HG02678 (cell line): ENCODE results near the gene RGS13.

Experiments used
- ATAC-seq: cut with Tn5 transposase; IDR thresholded peaks from one replicate; pipeline ENCODE4 v1.9.1; 2021; ENCODE audit warnings: mild to moderate bottlenecking, moderate library complexity; ENCODE audit not compliant: unreplicated experiment

The RGS13 gene

DNA sequence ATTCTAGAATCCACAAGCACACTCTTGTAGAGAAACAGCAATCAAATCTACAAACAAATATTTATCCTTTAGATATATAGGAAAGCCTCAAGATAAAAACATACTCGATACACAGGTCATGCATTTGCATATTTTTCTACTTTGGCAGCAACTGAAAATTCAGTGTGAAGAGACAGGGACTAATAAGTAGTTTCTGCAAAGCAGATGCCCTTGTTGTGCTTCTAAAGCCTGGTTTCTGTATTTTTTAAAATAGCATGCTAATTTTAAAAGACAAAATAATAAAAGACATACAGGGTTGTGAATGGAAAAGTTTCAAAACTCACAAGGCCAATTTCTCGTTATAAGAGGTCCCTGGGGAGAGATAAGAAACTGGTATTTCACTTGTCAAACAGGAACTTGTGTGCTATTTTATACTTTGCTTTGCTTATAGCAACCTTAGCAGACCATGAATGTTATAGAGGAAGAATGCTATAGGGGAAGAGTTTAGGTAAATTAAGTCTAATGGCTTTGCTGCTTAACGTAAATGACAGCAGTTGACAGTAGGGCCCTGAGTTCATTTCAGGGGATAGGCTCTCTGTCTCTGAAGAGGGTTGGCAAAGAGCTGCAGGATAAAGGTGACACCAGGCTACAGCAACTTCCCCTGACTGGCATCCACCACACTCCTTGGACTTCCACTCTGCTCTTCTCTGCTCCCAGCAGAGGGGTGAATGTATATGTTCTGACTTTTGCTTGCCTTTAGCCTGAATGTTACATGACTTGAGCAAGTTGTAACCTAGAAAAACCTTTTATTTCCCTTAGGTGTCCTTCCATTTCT is 9.4 kb upstream of the RGS13 start:
- peak; percentile 91 for ATAC-seq

DNA sequence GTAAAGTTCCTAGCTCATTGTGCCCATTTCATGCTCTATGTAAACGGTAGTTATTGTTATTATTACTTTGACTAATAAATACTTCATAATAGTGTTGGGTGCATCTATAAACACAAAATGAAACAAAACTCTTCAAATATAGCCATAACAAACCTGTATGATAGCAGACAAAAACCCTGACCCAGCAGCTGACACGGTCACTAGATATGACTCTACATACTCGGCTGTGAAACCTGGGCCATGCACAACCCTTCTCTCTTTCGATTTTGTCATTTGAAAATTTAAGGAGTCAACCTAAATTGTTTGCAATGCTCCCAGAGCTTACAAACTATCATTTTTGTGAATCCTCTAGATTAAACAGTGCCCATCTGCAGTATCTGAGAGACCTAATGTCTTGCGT is 8.0 kb upstream of the RGS13 start:
- no peak for ATAC-seq

DNA sequence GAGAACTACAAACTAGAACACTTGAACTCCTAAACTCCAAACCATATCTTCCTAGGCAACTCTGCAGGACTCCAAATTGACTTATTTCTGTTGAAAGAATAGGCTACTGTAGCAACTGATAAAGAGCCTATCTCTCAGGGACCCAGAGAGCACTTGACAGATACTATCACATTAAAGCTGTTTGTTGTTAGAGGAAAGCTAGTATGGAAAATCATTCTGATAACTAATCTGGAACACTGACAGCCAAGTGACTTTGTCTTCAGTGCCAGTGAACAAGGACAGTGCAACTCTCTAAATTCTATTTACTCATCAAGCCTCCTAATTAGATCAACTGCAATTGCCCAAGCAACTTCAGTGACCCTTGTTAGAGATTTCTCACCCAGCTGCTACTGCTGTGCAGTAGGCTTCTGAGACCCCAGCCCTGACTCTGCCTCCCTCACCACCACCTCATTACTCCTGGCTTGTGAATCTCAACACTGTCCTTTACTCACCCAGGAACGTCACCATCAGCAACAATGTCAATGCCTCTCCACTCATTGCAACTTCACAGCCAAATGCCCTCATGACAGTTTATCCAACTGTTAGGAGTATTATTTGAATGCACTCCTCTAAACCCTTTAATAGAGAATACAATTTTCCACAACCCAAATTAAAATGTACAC is 7.4 kb upstream of the RGS13 start:
- no peak for ATAC-seq

DNA sequence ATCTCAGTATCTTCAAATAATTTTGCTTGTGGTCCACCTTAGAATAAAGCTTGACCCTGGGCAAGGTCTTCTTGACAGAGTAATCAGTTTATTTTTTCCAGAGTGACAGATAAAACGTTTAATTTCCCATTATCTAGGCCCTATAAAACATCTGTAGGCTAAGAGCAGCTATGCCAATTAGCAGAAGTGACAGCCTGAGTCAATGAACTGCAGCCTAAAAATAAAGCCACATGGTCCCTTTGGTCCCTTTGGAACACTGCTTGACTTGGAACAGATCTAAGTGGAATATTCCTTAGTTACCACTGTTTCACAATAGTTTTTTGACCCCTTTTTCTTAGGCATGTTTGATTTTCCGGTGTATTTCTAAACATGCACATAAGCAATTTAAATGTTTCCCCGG is 6.3 kb upstream of the RGS13 start:
- no peak for ATAC-seq

DNA sequence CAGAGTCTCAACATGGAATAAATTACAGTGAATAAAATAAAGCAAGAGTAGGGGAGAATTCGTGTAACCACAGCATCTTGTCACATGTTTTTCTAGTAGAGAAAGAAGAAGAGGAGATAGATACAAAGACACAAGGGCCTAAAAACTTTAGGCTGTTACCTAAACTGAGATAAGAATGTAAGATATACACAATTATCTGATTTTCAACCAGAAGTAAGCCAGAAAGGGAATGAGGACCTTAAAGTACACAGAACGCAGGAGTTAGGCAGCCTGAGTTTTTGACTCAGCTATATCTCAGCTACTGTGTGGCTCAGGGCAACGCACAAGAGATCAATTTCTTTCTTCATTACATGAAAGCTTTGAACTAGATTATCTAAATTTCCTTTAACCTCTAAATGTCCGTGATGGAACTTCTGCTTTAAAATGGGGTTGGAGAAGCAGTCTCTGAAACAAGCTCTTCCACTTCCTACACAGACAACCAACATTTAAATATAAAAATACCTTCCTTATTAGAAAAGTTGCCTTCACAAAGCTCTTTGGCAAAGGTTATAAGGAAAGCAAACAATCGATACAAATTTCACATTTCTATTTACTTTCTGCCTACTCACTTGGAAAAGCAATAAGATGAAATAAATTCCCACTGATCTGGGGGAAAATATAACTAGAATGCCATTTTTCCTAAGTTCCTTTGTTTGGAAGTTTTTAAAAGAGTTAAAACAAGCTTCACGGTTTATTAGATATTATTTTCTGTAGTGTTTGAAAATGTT is 5.2 kb upstream of the RGS13 start:
- ATAC-seq, result no peak

DNA sequence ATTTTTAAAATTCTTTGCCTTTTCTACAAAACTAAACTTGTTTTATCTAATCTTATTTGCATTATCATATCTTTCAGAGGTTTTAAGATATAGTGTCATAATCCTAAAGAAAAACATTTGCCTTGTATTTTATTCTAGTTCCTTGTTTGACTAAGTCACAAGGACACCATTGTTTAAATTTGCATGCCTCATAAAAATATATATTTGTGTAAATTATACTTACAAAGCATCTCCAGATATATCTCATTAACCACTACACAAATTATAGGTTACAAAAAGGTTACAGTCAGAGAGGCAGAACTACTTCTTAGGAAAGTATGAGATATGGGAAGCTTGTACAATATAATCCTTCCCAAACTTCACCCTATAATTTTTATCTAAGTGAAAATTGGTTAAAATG is 4.2 kb upstream of the RGS13 start:
- ATAC-seq, result no peak

DNA sequence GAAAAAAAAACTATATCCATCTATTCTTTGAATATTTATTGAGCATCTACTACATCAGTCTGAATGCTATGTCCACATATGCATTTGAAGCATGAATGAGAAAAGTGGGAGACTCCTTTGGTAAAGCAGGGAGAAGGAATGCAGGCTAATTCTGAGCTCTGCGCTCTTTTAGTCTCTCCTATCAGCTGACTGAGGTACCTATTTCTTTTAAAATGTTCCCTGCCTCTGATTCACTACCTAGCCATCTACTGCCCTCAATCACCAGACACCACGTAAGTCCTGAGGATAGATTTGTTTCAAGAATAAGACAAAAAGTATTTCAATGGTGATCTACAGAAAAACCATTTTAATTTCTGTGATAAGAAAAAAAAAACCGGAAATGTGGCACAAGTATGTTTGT is 3.8 kb upstream of the RGS13 start:
- no peak for ATAC-seq

DNA sequence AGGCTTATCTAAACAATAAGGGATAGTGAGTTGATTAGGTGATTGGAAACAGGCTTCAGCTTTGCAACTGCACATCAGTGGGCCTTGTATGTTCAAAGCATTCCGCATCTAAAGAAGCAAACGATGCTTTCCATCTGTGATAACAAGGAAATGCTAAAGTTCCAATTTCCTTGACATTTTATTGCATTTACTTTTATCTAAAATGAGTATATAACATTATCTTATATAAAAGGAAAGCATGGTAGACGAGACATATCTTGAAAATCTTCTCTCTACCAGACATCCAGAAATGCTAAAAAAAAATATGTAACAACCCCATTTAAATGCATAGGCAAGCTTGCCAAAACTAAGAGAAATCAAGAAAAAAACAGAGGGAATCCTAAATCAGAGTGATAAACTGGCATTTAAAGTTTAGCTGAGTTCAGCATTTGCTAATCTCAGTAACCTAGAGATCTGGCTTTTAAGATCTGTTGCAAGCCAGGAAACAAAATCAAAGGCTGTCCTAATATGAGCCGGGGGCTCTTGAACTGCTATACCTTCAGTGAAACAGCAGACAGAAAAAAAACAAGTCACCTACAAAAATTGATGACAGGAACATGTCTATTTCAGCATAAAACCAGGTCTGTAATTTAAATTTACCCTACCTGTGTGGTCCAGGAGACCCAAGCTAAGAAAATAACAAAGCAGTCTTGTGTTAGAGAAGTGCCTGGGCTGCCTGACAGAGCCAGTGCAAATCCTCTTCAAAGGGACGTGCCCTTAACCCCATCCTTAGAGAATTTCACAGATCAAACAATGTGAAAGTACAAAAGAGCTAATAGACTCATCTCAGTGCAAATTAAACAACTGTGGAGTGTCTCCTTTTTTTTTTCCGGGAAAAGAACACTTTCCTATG is 3.1 kb upstream of the RGS13 start:
- ATAC-seq, result no peak

DNA sequence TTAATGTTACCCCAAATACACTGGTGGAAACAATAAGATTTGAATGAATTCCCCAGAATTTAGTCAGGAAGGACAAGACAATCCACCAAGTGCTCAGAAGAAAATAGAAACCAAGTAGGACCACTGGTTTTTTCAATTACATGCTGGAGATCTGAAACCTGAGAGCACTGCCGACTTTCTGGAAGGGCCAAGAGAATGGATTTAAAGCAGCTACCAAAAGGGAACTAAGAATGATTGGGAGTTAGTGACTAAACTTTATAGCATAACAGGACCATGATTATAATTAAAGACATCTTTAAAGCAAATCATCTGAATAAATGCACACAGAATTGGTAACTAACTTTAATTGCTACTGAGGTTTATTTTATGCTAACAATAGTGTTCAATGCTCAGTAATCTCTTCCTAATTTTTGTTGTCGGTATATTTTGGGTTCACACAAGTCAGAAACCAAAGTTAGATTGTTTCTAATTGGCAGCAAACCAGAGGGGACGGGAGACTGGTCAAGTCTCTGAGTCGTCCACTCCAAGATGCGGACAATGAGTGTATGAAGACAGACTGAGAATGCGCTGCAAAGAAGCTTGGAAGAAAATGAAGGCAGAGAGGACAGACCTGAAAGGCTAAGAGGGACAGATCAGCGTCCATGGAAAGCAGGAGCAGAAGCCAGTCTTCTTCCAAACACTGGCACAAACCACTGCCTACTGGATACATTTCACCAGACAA is 2.3 kb upstream of the RGS13 start:
- ATAC-seq, result no peak

DNA sequence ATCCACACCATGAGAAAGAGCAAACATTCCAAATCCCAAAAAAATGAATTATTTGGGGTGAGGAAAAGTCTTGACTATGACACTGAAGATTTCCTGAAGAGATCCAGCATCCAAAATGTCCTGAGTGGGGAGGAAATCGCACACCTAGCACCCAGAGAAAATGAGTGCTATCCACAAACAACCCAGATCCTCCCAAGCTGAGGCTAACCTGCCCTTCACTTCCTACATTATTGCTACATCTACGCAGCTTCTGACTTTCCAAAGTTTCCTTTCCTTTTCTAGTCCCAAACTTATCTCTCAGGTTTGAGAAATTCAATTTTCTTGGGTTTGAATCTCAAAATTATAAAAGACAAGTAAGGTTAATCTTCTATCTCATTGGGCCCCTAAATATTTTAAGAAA is 906 bp upstream of the RGS13 start:
- ATAC-seq, result no peak

DNA sequence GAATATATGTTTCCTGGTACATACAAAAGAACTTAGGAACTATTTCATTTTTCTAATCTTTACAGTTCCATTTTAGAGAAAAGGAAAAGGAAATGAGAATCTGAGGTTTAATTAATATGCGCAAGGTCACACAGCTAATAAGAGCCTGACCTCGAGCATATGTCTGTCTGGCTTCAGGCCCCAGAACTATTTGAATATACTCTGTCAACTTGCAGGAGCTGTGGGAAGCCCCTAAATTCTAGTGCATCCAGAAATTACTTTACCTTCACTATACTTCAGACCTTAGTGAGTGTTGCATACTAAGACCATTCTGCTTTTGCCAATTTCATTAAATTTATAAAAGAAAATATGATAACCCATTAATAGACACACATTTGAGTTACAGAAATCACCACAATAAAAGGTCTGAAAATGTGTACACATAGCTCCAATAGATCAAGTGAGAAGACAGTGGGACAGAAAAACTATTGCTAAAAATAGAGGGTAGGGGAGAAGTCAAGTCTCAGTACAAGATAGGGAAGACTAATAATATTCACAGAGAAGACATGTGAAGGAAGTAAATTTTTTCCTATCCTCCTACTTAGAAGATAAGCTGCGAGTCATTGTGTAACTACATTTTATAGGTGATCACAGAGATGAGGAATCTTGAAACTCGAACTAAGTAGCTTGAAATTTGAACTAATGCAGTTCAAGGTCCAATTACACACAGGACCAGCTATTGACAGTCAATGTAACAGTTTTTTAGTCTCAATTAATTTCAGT is 3.8 kb downstream of the RGS13 start:
- peak; percentile 87 for ATAC-seq

DNA sequence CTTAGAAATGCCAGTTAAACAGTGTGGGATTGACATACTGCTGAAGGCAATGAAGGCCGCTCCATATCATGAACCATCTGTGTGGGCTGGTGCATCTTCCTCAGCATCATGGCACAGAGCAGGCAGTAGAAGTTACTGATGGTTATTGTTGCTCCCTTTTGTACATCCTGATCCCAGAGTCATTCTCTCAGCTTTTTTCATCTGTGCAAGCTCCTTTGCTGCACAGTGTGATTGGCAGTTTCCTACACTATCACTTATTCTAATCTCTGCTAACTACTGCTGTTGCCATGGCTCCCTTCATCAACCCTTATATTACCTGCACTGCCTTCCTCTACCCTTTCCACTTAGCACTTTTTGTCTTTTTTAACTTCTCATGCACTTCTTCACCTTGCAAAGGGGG is 16.2 kb downstream of the RGS13 start:
- no peak for ATAC-seq

DNA sequence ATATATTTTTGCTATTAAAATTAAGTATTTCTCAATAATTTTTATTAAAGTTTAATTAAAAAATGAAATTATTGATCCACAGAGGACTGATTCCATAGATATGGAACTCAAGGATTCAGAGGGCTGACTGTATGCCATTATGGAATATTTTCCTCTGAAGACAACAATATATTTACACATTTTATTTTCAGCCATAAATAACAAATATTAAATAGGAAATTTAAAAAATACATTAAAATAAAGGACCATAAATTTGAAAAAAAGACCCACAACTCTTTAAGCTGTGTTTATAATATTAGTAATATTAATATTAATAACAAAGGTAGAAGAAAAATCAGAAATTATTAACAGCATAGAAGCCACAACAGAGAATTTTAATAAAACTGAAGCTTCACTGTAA is 18.2 kb downstream of the RGS13 start:
- no peak for ATAC-seq

DNA sequence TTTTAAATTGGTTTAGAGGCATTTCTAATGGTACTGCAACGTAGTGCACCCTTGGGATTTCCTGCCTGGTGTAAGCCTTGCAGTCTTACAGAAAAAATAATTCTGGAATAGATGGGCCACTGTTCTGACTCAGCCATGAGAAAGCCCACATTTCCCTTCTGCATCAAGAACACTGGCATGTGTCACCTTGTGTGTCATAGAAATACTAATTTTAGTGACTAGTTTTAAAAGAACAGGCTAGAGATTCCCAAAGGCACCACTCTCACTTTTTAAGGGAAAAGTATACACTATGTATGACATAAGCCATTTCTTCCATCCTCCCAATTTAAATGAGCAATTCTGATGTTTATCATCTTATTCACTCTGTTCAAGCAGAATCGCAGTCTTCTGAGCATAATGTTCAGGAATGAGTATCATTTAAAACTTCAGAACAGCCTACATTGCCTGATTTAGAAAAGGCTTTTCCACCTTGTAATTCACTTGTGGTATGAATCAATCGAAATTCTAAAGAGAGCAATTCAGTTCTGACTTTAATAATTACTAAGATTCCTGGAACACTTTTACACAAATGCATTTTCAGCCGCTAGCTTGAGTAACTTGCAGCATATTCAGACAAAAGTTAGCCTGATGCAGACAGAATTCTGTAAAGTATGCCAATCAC is 18.8 kb downstream of the RGS13 start:
- no peak for ATAC-seq

DNA sequence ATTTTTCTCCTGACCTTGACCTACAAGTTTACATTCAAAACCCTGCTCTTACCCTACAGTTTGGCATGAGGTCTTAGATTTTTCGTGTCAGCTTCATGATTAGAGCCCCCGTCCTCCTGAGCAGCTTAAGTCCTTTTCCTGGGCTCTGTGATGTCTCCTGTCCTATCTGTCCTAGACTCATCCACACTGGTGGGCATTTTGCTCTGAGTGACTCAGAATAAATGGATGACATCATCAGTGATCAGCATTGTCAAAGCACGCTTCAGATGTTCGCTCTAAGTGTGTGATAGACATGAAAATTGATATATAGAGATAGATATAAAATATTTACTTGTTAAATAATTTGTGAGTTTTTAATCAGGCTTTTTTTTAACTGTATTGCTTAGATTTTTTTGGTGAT is 21.8 kb downstream of the RGS13 start:
- ATAC-seq, result no peak

DNA sequence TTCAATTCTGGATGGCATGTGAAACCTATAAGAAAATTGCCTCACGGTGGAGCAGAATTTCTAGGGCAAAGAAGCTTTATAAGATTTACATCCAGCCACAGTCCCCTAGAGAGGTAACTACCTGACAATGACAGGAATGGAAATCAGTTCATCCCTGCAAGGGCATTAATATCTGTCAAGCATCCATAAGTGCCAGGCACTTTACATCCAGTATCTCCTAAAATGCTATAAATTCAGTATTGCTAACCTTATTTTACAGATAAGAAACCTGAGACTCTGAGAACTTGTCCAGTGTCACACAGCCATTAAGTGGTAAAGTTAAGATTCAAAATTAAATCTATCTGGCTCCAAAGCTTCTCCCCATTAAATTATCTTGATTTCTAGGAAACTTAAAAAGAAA is 22.3 kb downstream of the RGS13 start:
- ATAC-seq, result no peak

DNA sequence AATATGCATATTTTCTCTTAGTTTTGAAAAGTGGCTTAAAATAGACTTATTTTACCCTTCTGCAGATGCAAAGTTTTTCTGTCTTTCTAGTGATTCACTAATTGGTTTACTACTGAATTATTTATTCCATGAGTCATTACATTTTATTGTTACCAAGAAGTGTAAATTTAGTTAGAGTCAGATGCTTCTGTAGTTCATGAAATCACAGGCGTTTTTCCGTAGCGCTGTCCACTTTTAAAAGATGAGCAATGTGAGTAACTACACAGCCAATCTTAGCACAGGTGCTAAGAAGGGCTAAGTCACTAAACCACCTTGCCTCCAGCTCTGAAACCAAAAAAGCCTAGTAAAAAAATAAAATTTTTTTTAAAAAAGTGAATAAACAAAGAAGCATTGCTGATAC is 24.7 kb downstream of the RGS13 start:
- ATAC-seq, result no peak

DNA sequence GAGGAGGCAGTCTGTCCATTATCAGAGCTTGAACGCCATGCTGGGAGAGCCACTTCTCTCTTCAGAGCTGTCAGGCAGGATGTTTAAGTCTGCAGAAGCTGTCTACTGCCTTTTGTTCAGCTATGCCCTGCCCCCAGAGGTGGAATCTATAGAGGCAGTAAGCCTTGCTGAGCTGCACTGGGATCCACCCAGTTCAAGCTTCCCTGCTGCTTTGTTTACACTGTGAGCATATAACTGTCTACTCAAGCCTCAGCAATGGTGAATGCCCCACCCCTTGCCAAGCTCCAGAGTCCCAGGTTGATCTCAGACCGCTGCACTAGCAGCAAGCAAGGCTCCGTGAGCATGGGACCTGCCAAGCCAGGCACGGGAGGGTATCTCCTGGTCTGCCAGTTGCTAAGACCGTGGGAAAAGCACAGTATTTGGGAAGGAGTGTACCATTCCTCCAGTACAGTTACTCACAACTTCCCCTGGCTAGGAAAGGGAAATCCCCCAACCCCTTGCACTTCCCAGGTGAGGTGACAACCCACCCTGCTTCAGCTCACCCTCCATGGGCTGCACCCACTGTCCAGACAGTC is 32.5 kb downstream of the RGS13 start:
- ATAC-seq, result no peak

DNA sequence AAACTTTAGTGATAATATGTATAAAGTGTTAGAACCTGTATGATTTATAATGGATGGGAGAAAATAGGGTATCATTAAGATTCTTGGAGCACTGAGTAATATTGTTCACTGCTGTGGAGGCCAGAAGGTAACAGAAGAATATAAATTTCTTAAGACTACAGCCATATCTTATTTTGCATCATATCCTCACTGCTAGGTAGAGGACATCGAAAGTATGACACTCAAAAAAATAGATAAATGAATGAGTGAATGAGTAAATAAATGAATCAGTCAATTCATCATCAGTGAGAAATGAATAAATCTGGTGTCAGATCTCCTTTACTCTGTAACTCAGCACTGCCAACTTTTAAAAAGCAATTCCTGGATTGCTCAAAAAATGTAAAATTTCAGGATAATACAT is 33.2 kb downstream of the RGS13 start:
- ATAC-seq, result no peak
